VCaP (cell line): ENCODE data around the gene BTBD10.
A peak's percentile ranks its signal among the peaks of the same experiment; 100 is the strongest.

Experiments used
- H3K27ac ChIP-seq: fragments of 450-650 bp; 2 replicates; pipeline ENCODE4 v1.5.1; 2017
- CTCF ChIP-seq: fragments of 450-650 bp; conservative IDR thresholded peaks from 2 replicates; pipeline ENCODE4 v1.5.1; 2017; ENCODE audit warnings: mild to moderate bottlenecking, moderate library complexity

Gene BTBD10

DNA sequence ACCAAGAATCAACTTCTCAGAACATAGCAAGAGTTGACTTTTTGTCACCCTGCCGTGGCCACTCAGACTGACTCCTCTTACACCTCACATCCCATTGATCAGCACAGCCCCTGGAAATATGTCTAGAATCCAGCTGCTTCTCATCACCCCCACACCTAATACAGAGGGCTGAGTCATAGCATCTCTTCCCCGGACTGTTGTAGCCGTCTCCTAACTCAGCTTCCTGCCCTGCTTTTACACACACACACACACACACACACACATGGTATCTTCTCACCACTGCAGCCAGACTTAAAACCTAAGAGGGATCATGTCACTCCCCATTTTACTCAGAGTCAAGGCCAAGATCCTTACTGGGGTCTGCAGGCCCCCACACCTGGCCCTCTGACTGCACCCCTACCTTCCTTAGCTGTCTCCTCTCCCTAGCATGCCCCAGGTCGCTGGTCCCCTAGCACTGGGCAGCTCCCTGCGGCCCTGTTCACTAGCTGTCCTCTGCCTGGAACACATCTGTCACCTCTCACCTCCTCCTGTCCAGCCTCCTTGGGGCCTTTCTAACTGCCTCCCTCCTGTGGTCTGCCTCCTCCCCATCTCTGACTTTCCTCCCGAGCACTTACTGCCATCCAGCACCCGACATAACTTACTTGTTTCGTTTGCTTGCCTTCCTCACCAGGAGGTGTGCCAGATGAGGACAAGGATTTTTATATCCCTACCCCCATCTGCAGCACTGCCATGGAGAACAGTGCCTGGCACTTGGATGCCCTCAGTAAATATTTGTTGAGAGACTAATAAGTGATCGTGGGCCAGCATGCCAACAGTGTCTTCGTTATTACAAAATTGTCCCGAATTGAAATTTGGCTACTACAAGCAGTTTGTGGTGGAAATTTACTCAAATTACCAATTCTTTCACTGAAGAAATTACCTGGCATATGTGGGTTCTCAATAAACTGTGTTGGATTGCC lies 123.5 kb downstream of the BTBD10 start:
- H3K27ac ChIP-seq, result peak overlapping the region; percentile 68
- TF ChIP-seq CTCF, result no peak

- peak overlapping the region; percentile 68; the same call in 1 of the 2 replicates for H3K27ac ChIP-seq
- TF ChIP-seq CTCF, result no peak
Observed at GRCh38 chr11:13338427-13339069, 124.5 kb downstream of the BTBD10 start.

GRCh38 chr11:13338019-13338426 lies 125.0 kb downstream of the BTBD10 start:
- H3K27ac ChIP-seq, result no peak overlapping the region
- no peak for TF ChIP-seq CTCF
